Measurements from ENCODE around the gene IL1RL1.

Gene IL1RL1

DNA sequence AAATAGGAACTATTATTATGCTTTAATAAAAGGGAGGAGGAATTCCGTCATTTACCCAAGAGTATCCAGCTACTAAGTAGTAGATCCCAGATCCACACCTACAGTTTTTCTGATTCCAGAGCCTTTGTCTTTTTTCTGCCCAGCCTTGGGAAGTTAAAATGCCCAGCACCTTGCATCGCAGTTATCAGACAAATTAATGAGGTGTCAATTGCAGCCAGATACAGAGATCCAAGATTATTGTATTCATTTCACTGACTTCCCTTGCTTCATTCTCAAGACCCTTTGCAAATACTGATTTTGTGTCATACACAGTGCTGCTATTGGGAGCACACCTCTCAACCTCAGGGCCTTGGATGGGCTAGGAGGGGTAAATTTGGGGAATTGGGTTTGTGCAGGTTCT is 45.4 kb downstream of the IL1RL1 start:
- WGBS = 95% methylated on average over 2 of the region's 2 CpGs
- no peak overlapping the region for H3K27ac ChIP-seq (ENCODE audit: low read depth, low read length)
- peaks cover 4% of the 10 kb centered on the region for H3K4me1 ChIP-seq (ENCODE audit: insufficient read depth, low read length)
- H3K27me3 ChIP-seq (ENCODE audit: insufficient read depth, low read length) = peaks cover 34% of the 10 kb centered on the region
- no peak overlapping the region for H3K4me3 ChIP-seq (ENCODE audit: low read length)
- no peak overlapping the region for H3K9ac ChIP-seq (ENCODE audit: low read depth, low read length)
- no peaks in the 10 kb centered on the region for H3K36me3 ChIP-seq (ENCODE audit: insufficient read depth, low read length)
- no peaks in the 10 kb centered on the region for H3K9me3 ChIP-seq (ENCODE audit: insufficient read depth, low read depth, low read length)

DNA sequence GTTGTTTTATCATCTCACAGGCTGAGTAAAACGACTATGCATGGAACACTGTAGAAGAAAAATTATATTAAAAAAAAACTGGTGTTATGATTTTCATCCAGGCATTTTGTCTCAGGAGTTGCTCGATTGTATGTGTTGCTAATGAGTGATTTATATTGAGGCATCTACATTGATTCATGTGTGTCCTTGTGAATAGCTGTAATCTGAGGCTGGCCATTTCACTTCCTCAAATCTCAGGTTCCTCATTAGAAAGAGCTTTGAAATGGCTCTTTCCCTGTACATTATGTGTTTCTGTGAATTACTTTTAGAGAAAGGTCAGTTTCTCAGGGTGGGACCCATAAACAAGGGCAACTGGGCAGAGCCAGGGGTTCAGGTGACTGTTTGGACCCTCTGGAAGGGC is 46.6 kb downstream of the IL1RL1 start:
- no peaks in the 10 kb centered on the region for H3K36me3 ChIP-seq (ENCODE audit: insufficient read depth, low read length)
- H3K27me3 ChIP-seq (ENCODE audit: insufficient read depth, low read length) = peaks cover 34% of the 10 kb centered on the region
- H3K4me1 ChIP-seq (ENCODE audit: insufficient read depth, low read length) = peaks cover 5% of the 10 kb centered on the region
- WGBS = 93% methylated on average over 2 of the region's 2 CpGs
- no peak overlapping the region for H3K27ac ChIP-seq (ENCODE audit: low read depth, low read length)
- H3K9me3 ChIP-seq (ENCODE audit: insufficient read depth, low read depth, low read length) = no peaks in the 10 kb centered on the region
- H3K9ac ChIP-seq (ENCODE audit: low read depth, low read length) = no peak overlapping the region
- no peak overlapping the region for H3K4me3 ChIP-seq (ENCODE audit: low read length)

DNA sequence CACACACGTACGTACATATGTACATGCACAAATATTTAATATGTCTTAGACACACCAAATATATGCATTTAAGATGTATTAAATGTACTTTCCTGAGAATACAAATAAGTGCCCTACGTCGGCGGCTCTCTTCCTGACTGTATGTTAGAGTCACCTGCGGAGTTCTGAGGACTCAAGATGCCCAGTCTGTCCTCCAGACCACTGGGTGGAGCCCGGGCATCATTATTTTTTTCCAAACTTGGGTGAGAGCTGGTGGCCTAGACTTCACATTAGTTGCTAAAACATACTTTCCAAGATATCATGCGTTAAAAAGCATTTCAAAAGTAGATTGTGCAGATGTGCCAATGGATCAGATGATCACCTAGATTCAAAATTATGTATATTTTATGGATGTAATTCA is 47.1 kb downstream of the IL1RL1 start:
- Histone ChIP-seq H3K4me3 (ENCODE audit: low read length) (no peak overlapping the region), H3K9me3 (ENCODE audit: insufficient read depth, low read depth, low read length) (no peaks in the 10 kb centered on the region), H3K27me3 (ENCODE audit: insufficient read depth, low read length) (peaks cover 32% of the 10 kb centered on the region), H3K4me1 (ENCODE audit: insufficient read depth, low read length) (peaks cover 5% of the 10 kb centered on the region), H3K36me3 (ENCODE audit: insufficient read depth, low read length) (no peaks in the 10 kb centered on the region), H3K27ac (ENCODE audit: low read depth, low read length) (no peak overlapping the region), H3K9ac (ENCODE audit: low read depth, low read length) (no peak overlapping the region)
- WGBS = 87% methylated on average over 5 of the region's 8 CpGs

DNA sequence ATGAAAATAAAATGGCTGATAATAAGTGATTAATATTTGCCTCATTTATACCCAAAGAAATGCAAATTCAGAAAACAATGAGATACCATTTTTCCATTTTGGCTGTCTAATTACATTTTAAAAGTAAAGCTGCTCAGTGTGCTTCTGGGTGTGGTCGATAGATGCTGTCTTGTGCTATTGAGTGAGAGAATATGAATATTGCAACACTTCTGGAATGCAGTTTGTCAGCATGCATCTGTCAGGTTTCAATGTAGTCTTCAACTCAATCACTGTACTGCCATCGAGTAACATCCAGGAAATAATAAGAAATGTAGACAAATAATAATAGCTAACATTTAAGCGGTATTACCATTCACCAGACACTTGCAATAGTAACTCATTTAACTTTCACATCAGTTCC is 48.2 kb downstream of the IL1RL1 start:
- no peaks in the 10 kb centered on the region for H3K9me3 ChIP-seq (ENCODE audit: insufficient read depth, low read depth, low read length)
- H3K27me3 ChIP-seq (ENCODE audit: insufficient read depth, low read length) = peaks cover 31% of the 10 kb centered on the region
- no peak overlapping the region for H3K9ac ChIP-seq (ENCODE audit: low read depth, low read length)
- H3K36me3 ChIP-seq (ENCODE audit: insufficient read depth, low read length) = no peaks in the 10 kb centered on the region
- peaks cover 5% of the 10 kb centered on the region for H3K4me1 ChIP-seq (ENCODE audit: insufficient read depth, low read length)
- 80% methylated on average over 2 of the region's 3 CpGs for WGBS
- no peak overlapping the region for H3K4me3 ChIP-seq (ENCODE audit: low read length)
- no peak overlapping the region for H3K27ac ChIP-seq (ENCODE audit: low read depth, low read length)

DNA sequence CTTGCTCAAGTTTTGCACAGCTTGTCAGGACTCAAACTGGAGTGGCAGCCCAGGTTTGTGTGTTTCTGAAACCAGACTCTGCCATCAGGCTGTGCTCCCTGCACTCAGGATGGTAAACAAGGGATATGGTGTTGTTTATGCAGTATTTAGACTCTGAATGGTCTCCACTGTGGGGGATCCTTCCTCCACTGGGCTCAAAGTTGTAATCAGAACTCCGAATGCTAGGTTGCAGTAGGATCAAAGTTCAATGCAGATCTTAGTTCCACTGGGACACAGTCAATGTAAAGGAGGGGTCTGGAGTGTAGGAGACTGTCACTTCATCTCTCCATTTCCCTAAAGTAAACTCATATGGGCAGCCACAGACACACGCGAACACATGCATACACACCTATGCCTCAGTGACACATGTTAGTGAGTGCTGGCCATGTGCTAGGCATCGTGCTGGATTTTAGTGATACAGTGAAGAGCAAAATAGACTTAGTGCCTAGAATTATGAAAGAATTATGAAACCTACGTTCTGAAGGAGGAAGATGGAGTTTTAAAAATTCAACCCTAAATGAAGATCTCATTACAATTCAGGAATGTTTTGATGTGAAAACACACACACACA is 50.4 kb downstream of the IL1RL1 start:
- Histone ChIP-seq H3K4me3 (ENCODE audit: low read length) (no peak overlapping the region), H3K9ac (ENCODE audit: low read depth, low read length) (no peak overlapping the region)
- WGBS = 71% methylated on average over 4 of the region's 5 CpGs

DNA sequence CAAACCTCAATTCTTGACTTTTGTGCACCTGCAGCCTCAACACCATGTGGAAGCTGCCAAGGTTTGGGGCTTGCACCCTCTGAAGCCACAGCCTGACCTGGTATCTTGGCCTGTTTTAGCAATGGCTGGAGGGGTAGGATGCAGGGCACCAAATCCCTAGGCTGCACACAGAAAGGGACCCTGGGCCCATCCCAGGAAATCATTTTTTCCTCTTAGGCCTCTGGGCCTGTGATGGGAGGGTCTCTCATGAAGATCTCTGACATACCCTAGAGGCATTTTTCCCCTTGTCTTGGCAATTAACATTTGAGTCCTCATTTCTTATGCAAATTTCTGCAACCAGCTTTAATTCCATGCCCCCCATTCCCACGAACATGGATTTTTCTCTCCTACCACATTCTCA is 54.4 kb downstream of the IL1RL1 start:
- H3K9me3 ChIP-seq (ENCODE audit: insufficient read depth, low read depth, low read length) = peaks cover 28% of the 10 kb centered on the region
- peaks cover 5% of the 10 kb centered on the region for H3K4me1 ChIP-seq (ENCODE audit: insufficient read depth, low read length)
- H3K27ac ChIP-seq (ENCODE audit: low read depth, low read length) = no peak overlapping the region
- H3K27me3 ChIP-seq (ENCODE audit: insufficient read depth, low read length) = no peaks in the 10 kb centered on the region
- H3K9ac ChIP-seq (ENCODE audit: low read depth, low read length) = no peak overlapping the region
- 85% methylated on average over 1 of the region's 1 CpG for WGBS
- no peak overlapping the region for H3K4me3 ChIP-seq (ENCODE audit: low read length)
- no peaks in the 10 kb centered on the region for H3K36me3 ChIP-seq (ENCODE audit: insufficient read depth, low read length)

More for the DNA sequence above, 50.4 kb downstream of the IL1RL1 start:
- Histone ChIP-seq H3K9me3 (ENCODE audit: insufficient read depth, low read depth, low read length) (peaks cover 19% of the 10 kb centered on the region), H3K27me3 (ENCODE audit: insufficient read depth, low read length) (peaks cover 10% of the 10 kb centered on the region), H3K36me3 (ENCODE audit: insufficient read depth, low read length) (no peaks in the 10 kb centered on the region), H3K27ac (ENCODE audit: low read depth, low read length) (no peak overlapping the region), H3K4me1 (ENCODE audit: insufficient read depth, low read length) (peaks cover 5% of the 10 kb centered on the region)

DNA sequence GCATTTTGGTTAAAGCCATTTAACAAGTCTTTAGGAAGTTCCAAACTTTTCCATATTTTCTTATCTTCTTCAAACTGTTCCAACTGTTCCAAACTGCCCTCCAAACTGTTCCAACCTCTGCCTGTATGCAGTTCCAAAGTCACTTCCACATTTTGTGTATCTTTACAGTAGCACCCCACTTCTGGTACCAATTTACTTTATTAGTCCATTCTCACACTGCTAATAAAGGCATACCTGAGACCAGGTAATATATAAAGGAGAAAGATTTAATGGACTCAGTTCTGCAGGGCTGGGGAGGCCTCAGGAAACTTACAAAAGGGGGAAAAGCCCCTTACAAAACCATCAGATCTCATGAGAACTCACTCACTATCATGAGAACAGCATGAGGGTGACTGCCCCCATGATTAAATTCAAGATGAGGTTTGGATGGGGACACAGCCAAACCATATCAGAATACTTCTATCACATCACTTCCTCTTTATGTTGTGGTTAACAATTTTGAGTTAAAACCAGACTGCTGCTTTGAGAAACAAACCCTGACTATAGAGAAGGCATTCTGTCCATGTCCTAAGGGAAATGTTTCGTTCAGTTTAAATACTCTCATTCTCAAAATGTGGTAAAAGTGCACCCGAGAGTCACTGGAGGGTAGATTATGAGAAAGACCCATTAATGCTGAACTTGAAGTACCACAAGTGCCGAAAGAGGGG is 55.2 kb downstream of the IL1RL1 start:
- Histone ChIP-seq H3K27ac (ENCODE audit: low read depth, low read length) (no peak overlapping the region), H3K9me3 (ENCODE audit: insufficient read depth, low read depth, low read length) (peaks cover 28% of the 10 kb centered on the region), H3K4me1 (ENCODE audit: insufficient read depth, low read length) (peaks cover 3% of the 10 kb centered on the region), H3K9ac (ENCODE audit: low read depth, low read length) (no peak overlapping the region), H3K4me3 (ENCODE audit: low read length) (no peak overlapping the region), H3K27me3 (ENCODE audit: insufficient read depth, low read length) (no peaks in the 10 kb centered on the region), H3K36me3 (ENCODE audit: insufficient read depth, low read length) (no peaks in the 10 kb centered on the region)
- WGBS = 97% methylated on average over 3 of the region's 3 CpGs

DNA sequence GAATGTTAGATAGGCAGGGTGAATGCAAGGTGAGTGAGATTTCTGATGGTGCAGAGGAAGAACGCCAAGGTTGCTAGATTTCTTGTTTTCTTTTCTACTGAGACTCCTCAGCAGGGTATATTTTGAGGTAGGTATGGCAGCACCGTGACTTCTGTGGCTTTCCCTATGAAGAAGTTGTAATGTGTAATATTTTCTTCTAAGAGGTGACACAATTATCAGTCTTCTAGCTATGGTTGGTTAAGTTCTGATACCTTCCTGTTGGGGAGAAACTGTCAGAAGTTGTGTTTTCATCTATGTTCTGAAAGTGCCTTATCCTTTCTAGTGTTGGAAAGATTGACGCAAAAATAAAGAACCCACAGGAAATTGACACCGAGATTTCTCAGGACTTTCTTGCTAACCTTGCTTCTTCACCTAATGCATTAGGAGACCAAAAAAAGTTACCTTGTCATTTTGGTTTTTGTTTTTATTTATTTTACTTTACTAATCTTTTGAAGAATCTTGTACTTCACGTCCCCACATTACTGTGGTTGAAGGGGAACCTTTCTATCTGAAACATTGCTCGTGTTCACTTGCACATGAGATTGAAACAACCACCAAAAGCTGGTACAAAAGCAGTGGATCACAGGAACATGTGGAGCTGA is 56.1 kb downstream of the IL1RL1 start:
- Histone ChIP-seq H3K27me3 (ENCODE audit: insufficient read depth, low read length) (no peaks in the 10 kb centered on the region), H3K9ac (ENCODE audit: low read depth, low read length) (no peak overlapping the region), H3K36me3 (ENCODE audit: insufficient read depth, low read length) (no peaks in the 10 kb centered on the region), H3K27ac (ENCODE audit: low read depth, low read length) (no peak overlapping the region), H3K4me3 (ENCODE audit: low read length) (no peak overlapping the region), H3K9me3 (ENCODE audit: insufficient read depth, low read depth, low read length) (peaks cover 28% of the 10 kb centered on the region), H3K4me1 (ENCODE audit: insufficient read depth, low read length) (no peaks in the 10 kb centered on the region)
- 95% methylated on average over 6 of the region's 6 CpGs for WGBS

DNA sequence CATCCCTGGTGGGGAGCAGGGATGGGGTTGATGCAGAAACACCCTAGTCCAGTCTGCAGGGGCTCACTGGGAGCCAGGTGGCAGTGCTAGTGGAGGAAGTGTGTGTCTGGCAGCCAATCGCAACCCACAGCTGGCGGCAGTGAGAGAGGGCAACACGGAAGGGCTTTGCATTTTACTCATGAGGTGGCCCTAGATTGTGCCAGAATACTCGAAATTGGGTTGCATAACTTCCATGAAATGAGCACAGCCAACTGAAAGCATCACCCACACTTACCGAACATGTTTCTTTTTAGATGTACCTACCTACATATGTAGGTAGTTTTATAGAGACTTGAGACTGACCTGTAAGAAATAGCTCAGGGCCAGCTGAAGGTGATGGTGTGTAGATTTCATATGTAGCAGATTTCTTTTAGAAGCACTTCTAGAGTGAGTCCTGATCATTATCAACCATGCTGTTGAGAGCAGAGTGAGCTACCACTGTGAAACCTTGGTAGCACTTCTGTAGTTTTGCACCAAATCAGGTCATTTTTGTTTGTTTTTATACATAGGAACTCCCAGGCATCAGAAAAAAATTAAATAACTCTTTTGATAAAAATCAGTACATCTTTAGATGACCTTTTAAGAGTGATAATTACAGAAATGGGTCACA is 57.2 kb downstream of the IL1RL1 start:
- Histone ChIP-seq H3K27me3 (ENCODE audit: insufficient read depth, low read length) (no peaks in the 10 kb centered on the region), H3K4me1 (ENCODE audit: insufficient read depth, low read length) (no peaks in the 10 kb centered on the region), H3K4me3 (ENCODE audit: low read length) (no peak overlapping the region), H3K9me3 (ENCODE audit: insufficient read depth, low read depth, low read length) (peaks cover 28% of the 10 kb centered on the region), H3K9ac (ENCODE audit: low read depth, low read length) (no peak overlapping the region), H3K36me3 (ENCODE audit: insufficient read depth, low read length) (no peaks in the 10 kb centered on the region), H3K27ac (ENCODE audit: low read depth, low read length) (no peak overlapping the region)
- WGBS = 89% methylated on average over 4 of the region's 5 CpGs

DNA sequence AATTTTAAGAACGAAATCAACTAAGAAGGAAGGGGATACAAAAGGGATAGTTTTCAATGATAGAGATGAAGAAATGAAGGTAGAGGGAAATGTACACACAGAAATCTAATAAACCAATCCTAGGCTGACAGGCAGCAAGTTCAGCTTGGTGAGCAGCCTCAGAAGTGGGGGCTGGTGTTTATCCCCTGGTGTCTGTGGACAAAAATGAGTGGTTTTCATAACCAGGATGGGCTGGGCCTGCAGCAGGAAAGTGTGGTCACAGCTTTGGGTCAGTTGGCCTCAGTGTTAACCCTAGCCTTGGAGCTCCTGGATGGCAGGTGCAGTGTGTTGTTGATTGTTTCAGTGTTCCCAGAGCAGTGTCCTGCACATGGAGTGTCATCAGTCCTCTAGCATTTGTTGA is 58.5 kb downstream of the IL1RL1 start:
- Histone ChIP-seq H3K9me3 (ENCODE audit: insufficient read depth, low read depth, low read length) (peaks cover 27% of the 10 kb centered on the region), H3K36me3 (ENCODE audit: insufficient read depth, low read length) (no peaks in the 10 kb centered on the region), H3K9ac (ENCODE audit: low read depth, low read length) (no peak overlapping the region), H3K4me1 (ENCODE audit: insufficient read depth, low read length) (no peaks in the 10 kb centered on the region), H3K27ac (ENCODE audit: low read depth, low read length) (no peak overlapping the region), H3K27me3 (ENCODE audit: insufficient read depth, low read length) (no peaks in the 10 kb centered on the region), H3K4me3 (ENCODE audit: low read length) (no peak overlapping the region)
- WGBS = no CpG with 5 or more reads among the region's 1 CpG

DNA sequence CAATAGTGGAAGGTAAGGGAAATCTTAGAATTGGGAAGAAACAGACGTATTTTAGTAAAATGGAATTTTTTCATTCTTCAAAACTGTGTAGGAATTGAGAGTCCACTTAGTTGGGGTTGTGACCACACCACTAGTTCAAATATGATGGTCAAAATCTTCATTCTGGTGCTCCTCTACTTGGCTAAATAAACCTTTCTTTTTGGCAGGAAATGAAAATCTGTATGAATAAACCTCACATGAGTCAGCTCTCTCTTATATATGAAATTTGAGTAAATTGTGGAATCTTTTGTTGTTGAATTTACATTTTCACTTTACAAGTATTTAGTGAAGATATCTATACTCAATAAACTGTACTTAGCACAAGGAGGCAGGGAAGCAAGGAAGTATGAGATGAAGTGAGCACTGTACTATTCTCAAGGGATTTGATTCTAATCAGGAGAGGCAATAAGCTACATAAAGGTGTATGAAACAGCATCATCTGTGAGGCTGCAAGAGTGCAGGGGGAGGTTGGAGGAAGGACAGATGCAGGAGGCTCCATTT is 64.8 kb downstream of the IL1RL1 start:
- Histone ChIP-seq H3K9me3 (ENCODE audit: insufficient read depth, low read depth, low read length) (peaks cover 4% of the 10 kb centered on the region; the same call in 1 of the 2 replicates), H3K27me3 (ENCODE audit: insufficient read depth, low read length) (no peaks in the 10 kb centered on the region), H3K27ac (ENCODE audit: low read depth, low read length) (no peak overlapping the region), H3K36me3 (ENCODE audit: insufficient read depth, low read length) (no peaks in the 10 kb centered on the region), H3K9ac (ENCODE audit: low read depth, low read length) (no peak overlapping the region), H3K4me3 (ENCODE audit: low read length) (no peak overlapping the region), H3K4me1 (ENCODE audit: insufficient read depth, low read length) (no peaks in the 10 kb centered on the region)
- 69% methylated on average over 1 of the region's 1 CpG for WGBS

Measured in HUES64 (cell line).